H9 (cell line): Measurements from ENCODE around the gene CACNA1D. TPM values are rescaled to one million over a fixed set of nuclear protein-coding genes. Genes with fewer than 3 reads are reported as not detected.

ENCODE experiments used
- DNase-seq: peaks from one replicate; pipeline ENCODE4 v3.0.0-alpha.2; 2017
- H2AFZ ChIP-seq: one replicate; pipeline ENCODE4 v1.6.1; 2013; ENCODE audit warnings: mild to moderate bottlenecking, low read length, control low read depth, moderate library complexity
- H2AK5ac ChIP-seq: 2 replicates; pipeline ENCODE4 v1.6.1; 2013; ENCODE audit warnings: low read length, control low read depth, mixed read lengths; ENCODE audit not compliant: insufficient read length
- H2BK120ac ChIP-seq: one replicate; pipeline ENCODE4 v1.6.1; 2013; ENCODE audit warnings: low read depth, mild to moderate bottlenecking, low read length, control low read depth, inconsistent platforms; ENCODE audit not compliant: poor library complexity, severe bottlenecking
- H2BK12ac ChIP-seq: 2 replicates; pipeline ENCODE4 v1.6.1; 2013; ENCODE audit warnings: low read length, control low read depth, mixed read lengths, low read depth; ENCODE audit not compliant: insufficient read length
- H2BK15ac ChIP-seq: 2 replicates; pipeline ENCODE4 v1.6.1; 2013; ENCODE audit warnings: low read depth, low read length, control low read depth
- H2BK20ac ChIP-seq: one replicate; pipeline ENCODE4 v1.6.1; 2013; ENCODE audit warnings: low read depth, mild to moderate bottlenecking, low read length, control low read depth, inconsistent platforms; ENCODE audit not compliant: poor library complexity, severe bottlenecking
- H2BK5ac ChIP-seq: 2 replicates; pipeline ENCODE4 v1.6.1; 2013; ENCODE audit warnings: low read length, control low read depth, mixed read lengths; ENCODE audit not compliant: insufficient read length
- H3K14ac ChIP-seq: 2 replicates; pipeline ENCODE4 v1.6.1; 2013; ENCODE audit warnings: low read length, control low read depth; ENCODE audit not compliant: insufficient read depth
- H3K18ac ChIP-seq: 2 replicates; pipeline ENCODE4 v1.6.1; 2013; ENCODE audit warnings: low read depth, mild to moderate bottlenecking, mixed read lengths, low read length, control low read depth; ENCODE audit not compliant: insufficient read length
- H3K23ac ChIP-seq: 2 replicates; pipeline ENCODE4 v1.6.1; 2013; ENCODE audit warnings: low read length, control low read depth, mixed read lengths, low read depth; ENCODE audit not compliant: insufficient read length
- H3K23me2 ChIP-seq: 2 replicates; pipeline ENCODE4 v1.6.1; 2013; ENCODE audit warnings: low read depth, mild to moderate bottlenecking, mixed read lengths, low read length, control low read depth; ENCODE audit not compliant: insufficient read length, poor library complexity, severe bottlenecking
- H3K27ac ChIP-seq: 2 replicates; pipeline ENCODE4 v1.5.1; 2013; ENCODE audit warnings: low read length, control low read depth, mixed read lengths, low read depth; ENCODE audit not compliant: insufficient read length
- H3K27me3 ChIP-seq: 2 replicates; pipeline ENCODE4 v1.6.1; 2013; ENCODE audit warnings: low read length, control low read depth, inconsistent platforms; ENCODE audit not compliant: insufficient read depth
- H3K4ac ChIP-seq: 2 replicates; pipeline ENCODE4 v1.6.1; 2013; ENCODE audit warnings: low read depth, mild to moderate bottlenecking, control low read depth, inconsistent platforms, low read length, moderate library complexity
- H3K4me1 ChIP-seq: 2 replicates; pipeline ENCODE4 v1.6.1; 2013; ENCODE audit warnings: low read length, control low read depth, inconsistent platforms; ENCODE audit not compliant: insufficient read depth
- H3K4me2 ChIP-seq: 2 replicates; pipeline ENCODE4 v1.6.1; 2013; ENCODE audit warnings: low read length, control low read depth, mixed read lengths; ENCODE audit not compliant: insufficient read length, insufficient read depth
- H3K56ac ChIP-seq: 2 replicates; pipeline ENCODE4 v1.6.1; 2013; ENCODE audit warnings: low read depth, mild to moderate bottlenecking, mixed read lengths, low read length, control low read depth; ENCODE audit not compliant: insufficient read length
- H3K79me1 ChIP-seq: 2 replicates; pipeline ENCODE4 v1.6.1; 2013; ENCODE audit warnings: low read depth, mild to moderate bottlenecking, moderate library complexity, low read length, control low read depth, inconsistent platforms; ENCODE audit not compliant: insufficient read depth, poor library complexity, severe bottlenecking
- H3K79me2 ChIP-seq: 2 replicates; pipeline ENCODE4 v1.6.1; 2013; ENCODE audit warnings: low read length, control low read depth, inconsistent platforms; ENCODE audit not compliant: insufficient read depth
- H3K9ac ChIP-seq: 2 replicates; pipeline ENCODE4 v1.6.1; 2013; ENCODE audit warnings: low read length, control low read depth, mixed read lengths; ENCODE audit not compliant: insufficient read length; ENCODE audit errors: extremely low read depth
- H3K9me3 ChIP-seq: one replicate; pipeline ENCODE4 v1.6.1; 2013; ENCODE audit warnings: low read depth, low read length, inconsistent platforms; ENCODE audit not compliant: control insufficient read depth
- H3T11ph ChIP-seq: one replicate; pipeline ENCODE4 v1.6.1; 2013; ENCODE audit warnings: mild to moderate bottlenecking, low read length, control low read depth, inconsistent platforms
- H4K20me1 ChIP-seq: one replicate; pipeline ENCODE4 v1.6.1; 2013; ENCODE audit not compliant: control insufficient read depth, insufficient read length, insufficient read depth
- H4K5ac ChIP-seq: 2 replicates; pipeline ENCODE4 v1.6.1; 2013; ENCODE audit warnings: low read depth, mild to moderate bottlenecking, mixed read lengths, low read length, control low read depth; ENCODE audit not compliant: insufficient read length
- H4K8ac ChIP-seq: replicated peaks from 2 replicates; pipeline ENCODE4 v1.6.1; 2013; ENCODE audit warnings: low read length, control low read depth, mixed read lengths, low read depth; ENCODE audit not compliant: insufficient read length
- H4K91ac ChIP-seq: 2 replicates; pipeline ENCODE4 v1.6.1; 2013; ENCODE audit warnings: low read depth, mild to moderate bottlenecking, moderate library complexity, mixed read lengths, low read length, control low read depth; ENCODE audit not compliant: insufficient read length
- H3K27ac Mint-ChIP-seq, 3 experiments: 2 replicates in 2 of 3; 3 replicates in 1 of 3; pipeline ENCODE4 v1.8.0; 2020 to 2021; ENCODE audit warnings: mixed read lengths in 3 of 3, mild to moderate bottlenecking in 1 of 3, moderate library complexity in 1 of 3
- H3K27me3 Mint-ChIP-seq: 2 replicates; pipeline ENCODE4 v1.8.0; 2021; ENCODE audit warnings: low read depth, mild to moderate bottlenecking, moderate library complexity, mixed read lengths
- H3K36me3 Mint-ChIP-seq, 3 experiments: 2 replicates in 2 of 3; 3 replicates in 1 of 3; pipeline ENCODE4 v1.8.0; 2020 to 2021; ENCODE audit warnings: low read depth in 3 of 3, mixed read lengths in 3 of 3; ENCODE audit not compliant: insufficient read depth in 1 of 3
- H3K4me1 Mint-ChIP-seq, 2 experiments: 2 replicates each; pipeline ENCODE4 v1.8.0; 2020; ENCODE audit warnings: mixed read lengths in 2 of 2
- H3K4me3 Mint-ChIP-seq, 2 experiments: 2 replicates in 1 of 2; 3 replicates in 1 of 2; pipeline ENCODE4 v1.8.0; 2020 to 2021; ENCODE audit warnings: mild to moderate bottlenecking in 2 of 2, mixed read lengths in 2 of 2, moderate library complexity in 1 of 2
- H3K9me3 Mint-ChIP-seq, 2 experiments: 2 replicates in 1 of 2; 3 replicates in 1 of 2; pipeline ENCODE4 v1.8.0; 2020; ENCODE audit warnings: mild to moderate bottlenecking in 2 of 2, mixed read lengths in 2 of 2, moderate library complexity in 1 of 2
- WGBS: extraction: QIAGEN DNeasy Blood & Tissue Kit; methylation state at CpG from one replicate; pipeline ENCODE4 v1.1.7; 2013; ENCODE audit warnings: missing lambda C conversion rate, low lambda C conversion rate, mixed read lengths; ENCODE audit not compliant: insufficient read length; ENCODE audit errors: extremely low coverage; 5-methylcytosine and 5-hydroxymethylcytosine counted together
- total RNA-seq: library from RNA; stranded (reverse); gene quantifications from 2 replicates; pipeline ENCODE4 v1.2.1, GENCODE V29; 2021
- TF ChIP-seq, protein P1 (sequence below): fragments of 200-600 bp; sonication (generic); conservative IDR thresholded peaks from 3 replicates; pipeline ENCODE4 v1.8.0; 2021; ENCODE audit warnings: antibody characterized with exemption, mild to moderate bottlenecking

CACNA1D gene
- total RNA-seq, 1 experiment from 2014 or later = 3.5 TPM

DNA sequence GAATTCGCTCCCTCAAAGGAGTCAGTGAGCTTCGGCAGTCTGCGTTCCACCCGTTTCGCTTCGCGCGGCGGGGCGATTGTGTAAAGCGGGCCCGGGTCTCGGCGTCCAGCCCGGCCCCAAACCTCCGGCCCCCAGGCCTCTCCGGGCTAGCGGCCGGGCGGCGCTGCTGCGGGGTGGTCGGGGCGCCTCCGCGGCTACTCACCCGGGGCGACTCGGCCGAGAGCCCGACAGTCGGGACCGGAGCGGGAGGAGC, 351.4 kb downstream of the CACNA1D start:
- Mint-ChIP-seq H3K4me1 (peaks cover 39 to 41% of the 10 kb centered on the region in 2 experiments), H3K27me3 (peaks cover 26% of the 10 kb centered on the region), H3K27ac (no peak overlapping the region), H3K4me3 (peak overlapping the region; percentile 69 to 83), H3K36me3 (no peaks in the 10 kb centered on the region; a peak in 2 of 7 replicates), H3K9me3 (no peaks in the 10 kb centered on the region; a peak in 1 of 5 replicates)
- Histone ChIP-seq H2BK20ac (no peak overlapping the region), H3K4me2 (peak overlapping the region; percentile 38), H3K23me2 (peaks cover 4% of the 10 kb centered on the region), H3K18ac (no peak overlapping the region), H3K4me1 (peaks cover 7% of the 10 kb centered on the region; the same call in 1 of the 2 replicates), H4K20me1 (no peaks in the 10 kb centered on the region), H3K9ac (peak overlapping the region; percentile 56), H3K27ac (no peak overlapping the region), H3K79me1 (no peaks in the 10 kb centered on the region), H2AFZ (no peak overlapping the region), H4K5ac (no peak overlapping the region), H2BK120ac (no peak overlapping the region), H2AK5ac (no peak overlapping the region), H3K79me2 (no peaks in the 10 kb centered on the region), H3K23ac (no peak overlapping the region), H4K8ac (no peak overlapping the region), H3K56ac (no peak overlapping the region), H3K4ac (no peak overlapping the region), H3K27me3 (peaks cover 9% of the 10 kb centered on the region; the same call in 1 of the 2 replicates), H2BK15ac (no peak overlapping the region), H3K14ac (peak overlapping the region; percentile 84), H3T11ph (no peak overlapping the region), H2BK5ac (no peak overlapping the region), H2BK12ac (no peak overlapping the region), H4K91ac (no peak overlapping the region), H3K9me3 (no peaks in the 10 kb centered on the region)
- WGBS = no CpG with 5 or more reads among the region's 34 CpGs
- TF ChIP-seq, protein P1, sequence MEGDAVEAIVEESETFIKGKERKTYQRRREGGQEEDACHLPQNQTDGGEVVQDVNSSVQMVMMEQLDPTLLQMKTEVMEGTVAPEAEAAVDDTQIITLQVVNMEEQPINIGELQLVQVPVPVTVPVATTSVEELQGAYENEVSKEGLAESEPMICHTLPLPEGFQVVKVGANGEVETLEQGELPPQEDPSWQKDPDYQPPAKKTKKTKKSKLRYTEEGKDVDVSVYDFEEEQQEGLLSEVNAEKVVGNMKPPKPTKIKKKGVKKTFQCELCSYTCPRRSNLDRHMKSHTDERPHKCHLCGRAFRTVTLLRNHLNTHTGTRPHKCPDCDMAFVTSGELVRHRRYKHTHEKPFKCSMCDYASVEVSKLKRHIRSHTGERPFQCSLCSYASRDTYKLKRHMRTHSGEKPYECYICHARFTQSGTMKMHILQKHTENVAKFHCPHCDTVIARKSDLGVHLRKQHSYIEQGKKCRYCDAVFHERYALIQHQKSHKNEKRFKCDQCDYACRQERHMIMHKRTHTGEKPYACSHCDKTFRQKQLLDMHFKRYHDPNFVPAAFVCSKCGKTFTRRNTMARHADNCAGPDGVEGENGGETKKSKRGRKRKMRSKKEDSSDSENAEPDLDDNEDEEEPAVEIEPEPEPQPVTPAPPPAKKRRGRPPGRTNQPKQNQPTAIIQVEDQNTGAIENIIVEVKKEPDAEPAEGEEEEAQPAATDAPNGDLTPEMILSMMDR = no peak
- no peak for DNase-seq
